ENCODE measurements around the gene HELLS. TPM values are rescaled to one million over a fixed set of nuclear protein-coding genes. Genes with fewer than 3 reads are reported as not detected.
"Not testable (repeated sequence)": the region's sequence is repeated elsewhere in the genome, so short reads cannot be mapped to it uniquely, and the experiment has no call there.

Gene HELLS
- total RNA-seq, 4 donors from 2014 or later: 1.5 to 11.4 (median 4.3) TPM

DNA sequence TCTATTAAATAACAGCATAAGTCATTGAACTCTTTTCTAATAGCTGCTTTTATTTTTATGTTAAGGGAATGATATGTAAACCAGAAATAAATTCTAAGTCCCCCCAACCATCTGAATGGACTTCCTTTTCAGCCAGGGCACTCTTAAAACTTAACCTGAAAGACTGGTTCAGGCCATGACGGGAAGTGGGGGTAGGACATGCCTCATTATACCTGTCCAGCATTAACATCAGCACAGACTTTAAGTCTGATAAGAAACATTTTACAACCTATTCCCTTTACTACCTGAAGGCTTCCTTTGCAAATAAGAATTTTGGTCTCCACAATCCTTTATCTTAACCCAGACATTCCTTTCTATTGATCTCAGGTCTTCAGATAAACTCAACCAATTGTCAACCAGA is 81.9 kb downstream of the HELLS start:
- Histone ChIP-seq H3K9me3 (peaks cover 0 to 4% (median 0%) of the 10 kb centered on the region in 3 donors), H3K4me3 (no peak overlapping the region), H3K36me3 (no peaks in the 10 kb centered on the region), H3K27me3 (no peaks in the 10 kb centered on the region), H3K27ac (no peak overlapping the region), H3K4me1 (no peaks in the 10 kb centered on the region)
- no peak for ATAC-seq
- TF ChIP-seq POLR2A (IDR thresholded peaks at IDR 0.05) (no peak), POLR2AphosphoS5 (IDR thresholded peaks at IDR 0.05) (no peak), CTCF (IDR thresholded peaks at IDR 0.05) (no peak), EP300 (IDR thresholded peaks at IDR 0.05) (no peak)
- WGBS, 2 donors (ENCODE audit: low coverage in 1 of 2): 77 to 90% methylated on average over 1 of the region's 1 CpG

DNA sequence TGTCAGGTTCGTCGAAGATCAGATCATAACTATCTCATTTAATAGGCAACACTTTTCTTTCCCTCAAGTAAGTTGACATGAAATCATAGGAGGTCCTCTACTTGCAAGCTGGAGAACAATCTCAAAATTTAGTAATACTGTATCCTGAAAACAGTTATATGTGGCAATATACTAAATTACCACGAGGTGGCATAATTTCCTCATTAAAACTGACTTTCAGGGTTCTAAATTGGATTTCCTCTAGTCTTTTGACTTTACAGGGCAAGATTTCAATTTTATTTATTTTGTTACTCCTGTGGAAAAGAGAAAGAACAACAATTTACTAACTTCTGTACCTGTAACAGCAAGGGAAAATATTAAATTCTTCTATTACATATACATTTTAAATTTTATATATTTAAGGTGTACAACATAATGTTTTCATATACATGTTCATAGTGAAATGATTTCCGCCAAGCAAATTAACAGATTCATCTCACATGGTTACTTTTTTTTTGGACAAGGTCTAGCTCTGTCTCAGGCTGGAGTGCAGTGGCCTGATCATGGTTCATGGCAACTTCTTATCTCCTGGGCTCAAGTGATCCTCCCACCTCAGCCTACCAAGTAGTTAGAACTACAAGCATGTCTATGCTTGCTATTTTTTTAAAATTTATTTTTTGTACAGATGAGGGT is 84.6 kb downstream of the HELLS start:
- peaks cover 0 to 18% (median 0%) of the 10 kb centered on the region in 3 donors for H3K9me3 ChIP-seq
- H3K4me3 ChIP-seq: no peak overlapping the region
- no peaks in the 10 kb centered on the region for H3K4me1 ChIP-seq
- 21 to 25% methylated on average over 4 of the region's 4 CpGs for WGBS, 2 donors (ENCODE audit: low coverage in 1 of 2)
- no peaks in the 10 kb centered on the region for H3K27me3 ChIP-seq
- no peak overlapping the region for H3K27ac ChIP-seq
- no peak for ATAC-seq
- TF ChIP-seq POLR2AphosphoS5 (IDR thresholded peaks at IDR 0.05) (no peak), POLR2A (IDR thresholded peaks at IDR 0.05) (no peak), EP300 (IDR thresholded peaks at IDR 0.05) (no peak), CTCF (IDR thresholded peaks at IDR 0.05) (peak in 3 of 4 experiments; percentile 18 to 48 (median 24))
- no peaks in the 10 kb centered on the region for H3K36me3 ChIP-seq

- peaks cover 0 to 25% (median 0%) of the 10 kb centered on the region in 3 donors for H3K9me3 ChIP-seq
- TF ChIP-seq POLR2AphosphoS5 (IDR thresholded peaks at IDR 0.05): no peak
- 62 to 90% methylated on average over 3 of the region's 3 CpGs for WGBS, 2 donors (ENCODE audit: low coverage in 1 of 2)
These were observed 85.7 kb downstream of the HELLS start for GRCh38 chr10:94631077-94631875.

DNA sequence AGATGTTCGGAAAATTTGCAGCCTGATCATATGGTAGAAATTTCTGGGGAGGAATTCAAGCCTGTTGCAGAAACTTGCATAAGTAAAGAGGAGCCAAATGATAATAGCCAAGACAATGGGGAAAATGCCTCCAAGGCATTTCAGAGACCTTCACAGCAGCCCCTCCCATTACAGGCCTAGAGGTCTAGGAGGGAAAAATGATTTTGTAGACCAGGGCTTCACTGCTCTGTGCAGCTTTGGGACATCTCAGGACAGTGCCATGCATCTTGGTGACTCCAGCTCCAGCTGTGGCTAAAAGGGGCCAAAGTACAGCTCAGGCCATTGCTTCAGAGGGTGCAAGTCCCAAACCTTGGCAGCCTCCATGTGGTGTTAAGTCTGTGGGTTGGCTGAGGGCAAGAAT is 87.4 kb downstream of the HELLS start:
- ATAC-seq: no peak
- Histone ChIP-seq H3K4me1 (no peaks in the 10 kb centered on the region), H3K27me3 (no peaks in the 10 kb centered on the region), H3K4me3 (no peak overlapping the region), H3K27ac (no peak overlapping the region), H3K9me3 (peaks cover 0 to 32% (median 0%) of the 10 kb centered on the region in 3 donors), H3K36me3 (no peaks in the 10 kb centered on the region)
- TF ChIP-seq POLR2AphosphoS5 (IDR thresholded peaks at IDR 0.05): no peak
- WGBS, 2 donors (ENCODE audit: low coverage in 1 of 2): 80% methylated on average over 1 of the region's 1 CpG; no CpG with 5 or more reads in 1 of the 2 donors

More at GRCh38 chr10:94631077-94631875, 85.7 kb downstream of the HELLS start:
- Histone ChIP-seq H3K27ac (no peak overlapping the region), H3K36me3 (no peaks in the 10 kb centered on the region), H3K4me1 (no peaks in the 10 kb centered on the region), H3K27me3 (no peaks in the 10 kb centered on the region), H3K4me3 (no peak overlapping the region)
- ATAC-seq: no peak

DNA sequence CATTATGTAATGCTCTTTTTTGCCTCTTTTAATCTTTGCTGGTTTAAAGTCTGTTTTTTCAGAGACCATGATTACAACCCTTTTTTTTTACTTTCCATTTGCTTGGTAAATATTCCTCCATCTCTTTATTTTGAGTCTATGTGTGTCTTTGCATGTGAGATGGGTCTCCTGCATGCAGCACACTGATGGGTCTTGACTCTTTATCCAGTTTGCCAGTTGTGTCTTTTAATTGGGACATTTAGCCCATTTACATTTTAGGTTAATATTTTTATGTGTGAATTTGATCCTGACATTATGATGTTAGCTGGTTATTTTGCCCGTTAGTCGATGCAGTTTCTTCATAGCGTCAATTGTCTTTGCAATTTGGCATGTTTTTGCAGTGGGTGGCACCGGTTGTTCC is 92.5 kb downstream of the HELLS start:
- not testable (repeated sequence) for ATAC-seq, H3K36me3 ChIP-seq, H3K27me3 ChIP-seq, H3K4me1 ChIP-seq, H3K4me3 ChIP-seq, H3K27ac ChIP-seq
- H3K9me3 ChIP-seq: peaks cover 0 to 41% (median 0%) of the 10 kb centered on the region in 3 donors
- 100% methylated on average over 2 to 4 of the region's 4 CpGs for WGBS, 2 donors (ENCODE audit: low coverage in 1 of 2)

DNA sequence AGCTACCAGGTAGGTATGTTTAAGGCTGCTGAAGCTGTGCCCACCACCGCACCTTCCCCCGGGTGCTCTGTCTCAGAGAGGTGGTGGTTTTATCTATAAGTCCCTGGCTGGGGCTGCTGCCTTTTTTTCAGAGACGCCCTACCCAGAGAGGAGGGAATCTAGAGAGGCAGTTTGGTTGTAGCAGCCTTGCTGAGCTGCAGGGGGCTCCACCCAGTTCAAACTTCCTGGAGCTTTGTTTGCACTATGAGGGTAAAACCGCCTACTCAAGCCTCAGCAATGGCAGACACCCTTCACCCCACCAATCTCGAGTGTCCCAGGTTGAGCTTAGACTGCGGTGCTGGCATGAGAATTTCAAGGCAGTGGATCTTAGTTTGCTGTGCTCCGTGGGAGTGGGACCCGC is 94.3 kb downstream of the HELLS start:
- TF ChIP-seq EP300 (IDR thresholded peaks at IDR 0.05) (no peak), CTCF (IDR thresholded peaks at IDR 0.05) (no peak)
- no peak for ATAC-seq
- Histone ChIP-seq H3K9me3 (peaks cover 0 to 35% (median 0%) of the 10 kb centered on the region in 3 donors), H3K4me3 (no peak overlapping the region), H3K27ac (no peak overlapping the region), H3K4me1 (no peaks in the 10 kb centered on the region), H3K27me3 (peaks cover 8% of the 10 kb centered on the region), H3K36me3 (no peaks in the 10 kb centered on the region)
- WGBS, 2 donors (ENCODE audit: low coverage in 1 of 2): 100% methylated on average over 2 of the region's 8 CpGs; no CpG with 5 or more reads in 1 of the 2 donors

All from gastroesophageal sphincter (tissue), 4 donors.